HL-60 (cell line): ENCODE data around the gene EML6.

ENCODE experiments used
- CTCF ChIP-seq: IDR thresholded peaks from one replicate; pipeline ENCODE4 v1.5.1; 2011; ENCODE audit warnings: low read length, control low read depth, inconsistent platforms; ENCODE audit not compliant: insufficient read depth
- POLR2AphosphoS5 ChIP-seq: IDR thresholded peaks from 2 replicates; pipeline ENCODE4 v1.6.1; 2012; ENCODE audit warnings: low read depth

GRCh38 chr2:54945391-54946219, 222.1 kb downstream of the EML6 start:
- TF ChIP-seq CTCF (no peak), POLR2AphosphoS5 (no peak)
